Progenitor cell of endocrine pancreas (in vitro differentiated cells): ENCODE results near the gene THAP3. TPM values are rescaled to one million over a fixed set of nuclear protein-coding genes. Genes with fewer than 3 reads are reported as not detected.

Experiments used
- DNase-seq: peaks from one replicate; pipeline ENCODE4 v3.0.0; 2021; ENCODE audit warnings: low spot score; ENCODE audit not compliant: unreplicated experiment
- H3K27ac Mint-ChIP-seq: 2 replicates; pipeline ENCODE4 v1.8.0; 2021; ENCODE audit warnings: mild to moderate bottlenecking, moderate library complexity, mixed read lengths
- H3K27me3 Mint-ChIP-seq: 2 replicates; pipeline ENCODE4 v1.8.0; 2021; ENCODE audit warnings: mixed read lengths
- H3K36me3 Mint-ChIP-seq: 2 replicates; pipeline ENCODE4 v1.8.0; 2022; ENCODE audit warnings: mixed read lengths; ENCODE audit not compliant: insufficient read depth
- H3K4me1 Mint-ChIP-seq: 2 replicates; pipeline ENCODE4 v1.8.0; 2021; ENCODE audit warnings: low read depth, mixed read lengths
- H3K4me3 Mint-ChIP-seq: 2 replicates; pipeline ENCODE4 v1.8.0; 2021; ENCODE audit warnings: low read depth, mild to moderate bottlenecking, moderate library complexity, mixed read lengths
- H3K9me3 Mint-ChIP-seq: 2 replicates; pipeline ENCODE4 v1.8.0; 2021; ENCODE audit warnings: low read depth, mixed read lengths
- total RNA-seq: library from RNA; stranded (reverse); gene quantifications from 2 replicates; pipeline ENCODE4 v1.2.1, GENCODE V29; 2021
- TF ChIP-seq, protein P1 (sequence below): fragments of 200-600 bp; sonication (generic); IDR thresholded peaks from one replicate; pipeline ENCODE4 v1.5.0; 2021; ENCODE audit warnings: antibody characterized with exemption, mild to moderate bottlenecking; ENCODE audit not compliant: unreplicated experiment

The THAP3 gene
- total RNA-seq, 1 donor from 2014 or later, result 22.9 TPM

DNA sequence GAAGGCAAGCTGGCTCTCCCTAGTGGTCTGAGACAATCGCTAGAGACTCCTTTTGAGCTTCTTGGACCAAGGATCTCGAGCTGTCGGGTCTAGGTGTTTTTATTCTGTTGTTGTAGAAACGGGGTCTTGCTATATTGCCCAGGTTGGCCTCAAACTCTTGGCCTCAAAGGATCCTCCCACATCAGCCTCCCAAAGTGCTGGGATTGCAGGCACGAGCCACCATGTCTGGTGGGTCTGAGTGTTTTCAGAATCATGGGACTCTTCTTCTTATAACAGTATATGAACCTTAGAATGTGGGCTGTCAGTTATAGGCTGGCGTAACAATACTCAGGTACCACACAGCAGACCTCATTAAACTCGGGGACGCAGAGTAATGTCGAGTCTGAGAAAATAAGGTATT, 43.8 kb downstream of the THAP3 start:
- DNase-seq, result no peak
- TF ChIP-seq, protein P1, sequence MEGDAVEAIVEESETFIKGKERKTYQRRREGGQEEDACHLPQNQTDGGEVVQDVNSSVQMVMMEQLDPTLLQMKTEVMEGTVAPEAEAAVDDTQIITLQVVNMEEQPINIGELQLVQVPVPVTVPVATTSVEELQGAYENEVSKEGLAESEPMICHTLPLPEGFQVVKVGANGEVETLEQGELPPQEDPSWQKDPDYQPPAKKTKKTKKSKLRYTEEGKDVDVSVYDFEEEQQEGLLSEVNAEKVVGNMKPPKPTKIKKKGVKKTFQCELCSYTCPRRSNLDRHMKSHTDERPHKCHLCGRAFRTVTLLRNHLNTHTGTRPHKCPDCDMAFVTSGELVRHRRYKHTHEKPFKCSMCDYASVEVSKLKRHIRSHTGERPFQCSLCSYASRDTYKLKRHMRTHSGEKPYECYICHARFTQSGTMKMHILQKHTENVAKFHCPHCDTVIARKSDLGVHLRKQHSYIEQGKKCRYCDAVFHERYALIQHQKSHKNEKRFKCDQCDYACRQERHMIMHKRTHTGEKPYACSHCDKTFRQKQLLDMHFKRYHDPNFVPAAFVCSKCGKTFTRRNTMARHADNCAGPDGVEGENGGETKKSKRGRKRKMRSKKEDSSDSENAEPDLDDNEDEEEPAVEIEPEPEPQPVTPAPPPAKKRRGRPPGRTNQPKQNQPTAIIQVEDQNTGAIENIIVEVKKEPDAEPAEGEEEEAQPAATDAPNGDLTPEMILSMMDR, result no peak
- no peaks in the 10 kb centered on the region for H3K4me1 Mint-ChIP-seq
- no peak overlapping the region for H3K4me3 Mint-ChIP-seq
- H3K27me3 Mint-ChIP-seq, result no peaks in the 10 kb centered on the region
- H3K36me3 Mint-ChIP-seq, result peaks cover 15% of the 10 kb centered on the region
- no peaks in the 10 kb centered on the region for H3K9me3 Mint-ChIP-seq
- H3K27ac Mint-ChIP-seq, result no peak overlapping the region

DNA sequence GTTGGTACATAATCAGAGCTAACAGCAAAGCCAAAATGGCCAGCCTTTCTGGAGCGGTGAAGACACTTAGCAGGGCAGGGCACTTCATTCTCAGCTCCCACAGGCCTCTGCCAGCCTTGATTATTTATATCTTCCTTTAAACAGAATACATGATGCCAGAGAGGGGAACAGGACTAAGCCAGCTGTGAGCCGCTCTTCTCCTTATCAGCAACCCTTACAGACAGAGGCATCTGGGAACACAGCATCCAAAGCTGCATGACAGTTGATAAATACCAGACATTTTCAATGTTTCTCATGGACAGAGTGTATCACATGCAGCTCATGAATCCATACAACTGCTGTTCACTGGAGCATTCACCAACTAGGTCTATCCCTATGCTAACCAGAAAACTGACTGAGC, 47.9 kb downstream of the THAP3 start:
- Mint-ChIP-seq H3K27ac (no peak overlapping the region), H3K9me3 (no peaks in the 10 kb centered on the region), H3K4me1 (no peaks in the 10 kb centered on the region), H3K36me3 (peaks cover 16% of the 10 kb centered on the region), H3K27me3 (no peaks in the 10 kb centered on the region), H3K4me3 (no peak overlapping the region)
- TF ChIP-seq, protein P1, result no peak
- no peak for DNase-seq

DNA sequence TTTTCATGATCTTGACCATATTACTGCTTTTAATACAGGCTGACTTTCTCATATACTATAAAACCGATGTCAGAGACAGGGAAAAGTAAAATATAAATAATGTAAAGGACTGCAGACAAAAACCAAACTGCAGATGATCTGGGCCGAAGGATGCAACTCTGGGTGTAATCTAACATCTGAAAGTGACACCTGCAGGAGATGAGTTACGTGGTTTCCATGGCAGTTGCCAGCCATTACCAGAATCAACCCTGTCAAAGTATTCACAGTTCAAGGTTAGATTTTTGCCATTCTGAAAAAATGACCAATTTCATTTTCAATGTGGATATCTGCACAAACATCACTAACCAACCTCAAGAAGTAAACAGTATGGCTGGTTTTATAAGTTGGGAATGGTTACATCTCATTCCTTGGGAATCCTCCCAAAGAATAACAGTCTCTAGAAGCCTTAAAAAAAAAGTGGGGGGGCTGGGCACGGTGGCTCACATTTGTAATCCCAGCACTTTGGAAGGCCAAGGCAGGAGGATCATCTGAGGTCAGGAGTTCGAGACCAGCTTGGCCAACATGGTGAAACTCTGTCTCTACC, 49.2 kb downstream of the THAP3 start:
- H3K36me3 Mint-ChIP-seq, result peaks cover 21% of the 10 kb centered on the region
- no peaks in the 10 kb centered on the region for H3K4me1 Mint-ChIP-seq
- H3K27me3 Mint-ChIP-seq, result no peaks in the 10 kb centered on the region
- no peak overlapping the region for H3K4me3 Mint-ChIP-seq
- DNase-seq, result no peak
- H3K9me3 Mint-ChIP-seq, result no peaks in the 10 kb centered on the region
- TF ChIP-seq, protein P1, result no peak
- H3K27ac Mint-ChIP-seq, result no peak overlapping the region

DNA sequence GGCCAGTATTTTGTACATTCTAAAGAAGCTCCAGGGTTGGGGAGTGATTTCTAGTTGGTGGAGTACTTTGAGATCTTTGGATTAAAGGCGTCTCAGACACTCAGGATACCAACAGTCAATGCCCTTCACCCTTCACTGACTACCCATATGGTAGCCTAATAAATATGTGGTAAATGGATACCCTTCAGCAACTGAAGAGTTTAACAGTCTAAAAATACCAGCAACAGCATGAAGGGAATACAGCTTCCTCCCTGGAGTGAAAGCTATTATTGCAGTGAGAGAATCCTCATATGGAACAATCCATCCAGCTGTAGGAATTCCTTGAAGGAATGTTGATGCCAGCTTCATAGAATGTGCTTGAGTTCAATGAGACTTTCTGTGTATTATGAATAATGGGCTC, 50.1 kb downstream of the THAP3 start:
- no peaks in the 10 kb centered on the region for H3K9me3 Mint-ChIP-seq
- no peak overlapping the region for H3K4me3 Mint-ChIP-seq
- TF ChIP-seq, protein P1, result no peak
- no peak for DNase-seq
- H3K36me3 Mint-ChIP-seq, result peaks cover 19% of the 10 kb centered on the region
- no peaks in the 10 kb centered on the region for H3K4me1 Mint-ChIP-seq
- no peaks in the 10 kb centered on the region for H3K27me3 Mint-ChIP-seq
- H3K27ac Mint-ChIP-seq, result no peak overlapping the region

DNA sequence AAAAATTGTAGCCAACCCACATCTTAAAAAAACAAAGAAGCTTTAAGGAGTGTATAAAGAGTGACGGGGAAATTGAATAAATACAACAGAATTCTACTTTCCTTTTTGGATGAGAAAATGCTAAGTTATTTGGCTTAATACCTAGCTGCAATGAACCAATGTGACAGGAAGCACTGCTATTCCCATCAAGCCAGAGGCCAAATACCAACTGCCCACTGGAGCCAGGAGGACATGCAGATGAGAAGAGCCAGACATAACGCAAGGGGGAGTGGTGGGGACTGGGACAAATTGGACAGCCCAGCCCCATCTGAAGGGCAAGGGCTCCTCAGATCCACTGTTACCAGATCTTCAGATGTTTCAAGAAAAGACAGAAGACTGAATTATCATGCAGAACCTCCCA, 51.3 kb downstream of the THAP3 start:
- TF ChIP-seq, protein P1, result no peak
- Mint-ChIP-seq H3K4me1 (no peaks in the 10 kb centered on the region), H3K36me3 (peaks cover 21% of the 10 kb centered on the region), H3K27ac (no peak overlapping the region), H3K27me3 (no peaks in the 10 kb centered on the region), H3K9me3 (no peaks in the 10 kb centered on the region), H3K4me3 (no peak overlapping the region)
- DNase-seq, result no peak

Other genes starting within 250 kb of the THAP3 start
- 30.2 and 30.3 TPM in 2 replicates for gene ACOT7, start 231.1 kb upstream of the THAP3 start, total RNA-seq
- 0.07 and 0.12 TPM in 2 replicates for gene HES2, start 204.9 kb upstream of the THAP3 start, total RNA-seq
- 49.5 and 54.0 TPM in 2 replicates for gene ESPN, start 200.1 kb upstream of the THAP3 start, total RNA-seq
- 68.3 and 68.9 TPM in 2 replicates for gene TNFRSF25, start 158.7 kb upstream of the THAP3 start, total RNA-seq
- 72.3 and 77.0 TPM in 2 replicates for gene PLEKHG5, start 133.2 kb upstream of the THAP3 start, total RNA-seq
- gene NOL9, start 70.4 kb upstream of the THAP3 start, total RNA-seq, result 44.1 and 49.5 TPM in 2 replicates
- gene TAS1R1, start 69.6 kb upstream of the THAP3 start, total RNA-seq, result not detected in 2 replicates
- gene ZBTB48, start 44.9 kb upstream of the THAP3 start, total RNA-seq, result 49.7 and 55.9 TPM in 2 replicates
- 21.0 and 21.3 TPM in 2 replicates for gene KLHL21, start 22.0 kb upstream of the THAP3 start, total RNA-seq
- 29.1 TPM in 2 replicates for gene PHF13, start 11.1 kb upstream of the THAP3 start, total RNA-seq
- gene DNAJC11, start 76.9 kb downstream of the THAP3 start, total RNA-seq, result 64.1 and 65.8 TPM in 2 replicates
- gene CAMTA1, start 160.6 kb downstream of the THAP3 start, total RNA-seq, result 89.1 and 99.0 TPM in 2 replicates